ENCODE data around the gene BHMT2. TPM values are rescaled to one million over a fixed set of nuclear protein-coding genes. Genes with fewer than 3 reads are reported as not detected.

BHMT2 gene
- total and polyA plus RNA-seq, 2 of the 13 experiments (the other 11 are each of a cell fraction or from before 2014, with no cell fraction given) = 13.8 to 18.8 TPM

DNA sequence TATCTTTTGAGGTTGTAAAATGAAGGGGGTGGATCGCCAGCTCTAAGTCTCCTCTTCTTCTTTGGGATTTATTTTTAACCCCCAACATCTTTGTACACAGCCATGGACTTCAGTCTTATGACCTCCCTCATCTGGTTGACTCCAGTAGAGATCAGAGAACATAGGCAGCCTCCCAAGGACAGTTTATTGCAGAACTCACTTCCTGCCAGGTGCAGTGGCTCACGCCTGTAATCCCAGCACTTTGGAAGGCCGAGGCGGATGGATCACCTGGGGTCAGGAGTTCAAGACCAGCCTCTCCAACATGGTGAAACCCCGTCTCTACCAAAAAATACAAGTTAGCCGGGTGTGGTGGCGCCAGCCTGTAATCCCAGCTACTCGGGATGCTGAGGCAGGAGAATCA lies 39.2 kb downstream of the BHMT2 start (continued):
- no peak for TF ChIP-seq REL (CRISPR knock-in tag; conservative IDR thresholded peaks at IDR 0.05)
- no peak for TF ChIP-seq SMAD3 (CRISPR knock-in tag; IDR thresholded peaks at IDR 0.05)
- TF ChIP-seq BHLHE40 (IDR thresholded peaks at IDR 0.05; ENCODE audit: low read length) = no peak
- no peak for TF ChIP-seq ZNF670 (CRISPR knock-in tag; IDR thresholded peaks at IDR 0.05; ENCODE audit: borderline replicate concordance)
- no peak for TF ChIP-seq NPAS2 (CRISPR knock-in tag; IDR thresholded peaks at IDR 0.05; ENCODE audit: borderline replicate concordance)
- TF ChIP-seq, protein P1, sequence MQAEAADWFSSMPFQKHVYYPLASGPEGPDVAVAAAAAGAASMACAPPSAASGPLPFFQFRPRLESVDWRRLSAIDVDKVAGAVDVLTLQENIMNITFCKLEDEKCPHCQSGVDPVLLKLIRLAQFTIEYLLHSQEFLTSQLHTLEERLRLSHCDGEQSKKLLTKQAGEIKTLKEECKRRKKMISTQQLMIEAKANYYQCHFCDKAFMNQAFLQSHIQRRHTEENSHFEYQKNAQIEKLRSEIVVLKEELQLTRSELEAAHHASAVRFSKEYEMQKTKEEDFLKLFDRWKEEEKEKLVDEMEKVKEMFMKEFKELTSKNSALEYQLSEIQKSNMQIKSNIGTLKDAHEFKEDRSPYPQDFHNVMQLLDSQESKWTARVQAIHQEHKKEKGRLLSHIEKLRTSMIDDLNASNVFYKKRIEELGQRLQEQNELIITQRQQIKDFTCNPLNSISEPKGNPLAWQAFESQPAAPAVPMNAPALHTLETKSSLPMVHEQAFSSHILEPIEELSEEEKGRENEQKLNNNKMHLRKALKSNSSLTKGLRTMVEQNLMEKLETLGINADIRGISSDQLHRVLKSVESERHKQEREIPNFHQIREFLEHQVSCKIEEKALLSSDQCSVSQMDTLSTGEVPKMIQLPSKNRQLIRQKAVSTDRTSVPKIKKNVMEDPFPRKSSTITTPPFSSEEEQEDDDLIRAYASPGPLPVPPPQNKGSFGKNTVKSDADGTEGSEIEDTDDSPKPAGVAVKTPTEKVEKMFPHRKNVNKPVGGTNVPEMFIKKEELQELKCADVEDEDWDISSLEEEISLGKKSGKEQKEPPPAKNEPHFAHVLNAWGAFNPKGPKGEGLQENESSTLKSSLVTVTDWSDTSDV (CRISPR knock-in tag; IDR thresholded peaks at IDR 0.05) = no peak
- TF ChIP-seq ZNF160 (CRISPR knock-in tag; IDR thresholded peaks at IDR 0.05) = no peak
- no peak for TF ChIP-seq ZNF230 (CRISPR knock-in tag; IDR thresholded peaks at IDR 0.05)
- no peak for TF ChIP-seq TBX2 (CRISPR knock-in tag; IDR thresholded peaks at IDR 0.05; ENCODE audit: borderline replicate concordance)
- no peak; the same call in 1 of the 2 replicates for TF ChIP-seq TARDBP (CRISPR knock-in tag; IDR thresholded peaks at IDR 0.05)
- TF ChIP-seq, protein P2, sequence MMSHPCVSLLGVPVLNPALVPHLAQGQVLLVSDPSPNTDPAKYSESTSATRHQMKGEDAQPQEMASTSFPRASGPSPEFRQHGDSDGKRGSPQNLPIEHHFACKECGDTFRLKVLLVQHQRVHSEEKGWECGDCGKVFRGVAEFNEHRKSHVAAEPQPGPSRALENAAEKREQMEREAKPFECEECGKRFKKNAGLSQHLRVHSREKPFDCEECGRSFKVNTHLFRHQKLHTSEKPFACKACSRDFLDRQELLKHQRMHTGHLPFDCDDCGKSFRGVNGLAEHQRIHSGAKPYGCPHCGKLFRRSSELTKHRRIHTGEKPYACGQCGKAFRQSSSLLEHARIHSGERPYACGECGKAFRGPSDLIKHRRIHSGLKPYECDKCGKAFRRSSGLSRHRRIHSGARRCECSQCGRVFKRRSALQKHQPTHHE (CRISPR knock-in tag; IDR thresholded peaks at IDR 0.05; ENCODE audit: borderline replicate concordance) = no peak
- peak; percentile 47; the same call in 1 of the 2 replicates for TF ChIP-seq ERF (CRISPR knock-in tag; IDR thresholded peaks at IDR 0.05)
- no peak for TF ChIP-seq SP140L (CRISPR knock-in tag; IDR thresholded peaks at IDR 0.05; ENCODE audit: borderline replicate concordance)
- TF ChIP-seq HMG20A (CRISPR knock-in tag; IDR thresholded peaks at IDR 0.05; ENCODE audit: borderline replicate concordance) = peak; percentile 11; the same call in 1 of the 2 replicates
- TF ChIP-seq ZNF430 (CRISPR knock-in tag; IDR thresholded peaks at IDR 0.05) = no peak
- TF ChIP-seq, protein P3, sequence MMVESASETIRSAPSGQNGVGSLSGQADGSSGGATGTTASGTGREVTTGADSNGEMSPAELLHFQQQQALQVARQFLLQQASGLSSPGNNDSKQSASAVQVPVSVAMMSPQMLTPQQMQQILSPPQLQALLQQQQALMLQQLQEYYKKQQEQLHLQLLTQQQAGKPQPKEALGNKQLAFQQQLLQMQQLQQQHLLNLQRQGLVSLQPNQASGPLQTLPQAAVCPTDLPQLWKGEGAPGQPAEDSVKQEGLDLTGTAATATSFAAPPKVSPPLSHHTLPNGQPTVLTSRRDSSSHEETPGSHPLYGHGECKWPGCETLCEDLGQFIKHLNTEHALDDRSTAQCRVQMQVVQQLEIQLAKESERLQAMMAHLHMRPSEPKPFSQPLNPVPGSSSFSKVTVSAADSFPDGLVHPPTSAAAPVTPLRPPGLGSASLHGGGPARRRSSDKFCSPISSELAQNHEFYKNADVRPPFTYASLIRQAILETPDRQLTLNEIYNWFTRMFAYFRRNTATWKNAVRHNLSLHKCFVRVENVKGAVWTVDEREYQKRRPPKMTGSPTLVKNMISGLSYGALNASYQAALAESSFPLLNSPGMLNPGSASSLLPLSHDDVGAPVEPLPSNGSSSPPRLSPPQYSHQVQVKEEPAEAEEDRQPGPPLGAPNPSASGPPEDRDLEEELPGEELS (CRISPR knock-in tag; IDR thresholded peaks at IDR 0.05) = peak; percentile 37; the same call in 1 of the 2 replicates
- no peak for TF ChIP-seq SAFB2 (CRISPR knock-in tag; IDR thresholded peaks at IDR 0.05; ENCODE audit: borderline replicate concordance, low read depth)
- no peak for TF ChIP-seq MEIS2 (CRISPR knock-in tag; IDR thresholded peaks at IDR 0.05)
- peak; percentile 63 for TF ChIP-seq TCF7 (IDR thresholded peaks at IDR 0.05; ENCODE audit: low read depth)
- TF ChIP-seq ZNF747 (CRISPR knock-in tag; IDR thresholded peaks at IDR 0.05; ENCODE audit: borderline replicate concordance) = no peak
- TF ChIP-seq, protein P4, sequence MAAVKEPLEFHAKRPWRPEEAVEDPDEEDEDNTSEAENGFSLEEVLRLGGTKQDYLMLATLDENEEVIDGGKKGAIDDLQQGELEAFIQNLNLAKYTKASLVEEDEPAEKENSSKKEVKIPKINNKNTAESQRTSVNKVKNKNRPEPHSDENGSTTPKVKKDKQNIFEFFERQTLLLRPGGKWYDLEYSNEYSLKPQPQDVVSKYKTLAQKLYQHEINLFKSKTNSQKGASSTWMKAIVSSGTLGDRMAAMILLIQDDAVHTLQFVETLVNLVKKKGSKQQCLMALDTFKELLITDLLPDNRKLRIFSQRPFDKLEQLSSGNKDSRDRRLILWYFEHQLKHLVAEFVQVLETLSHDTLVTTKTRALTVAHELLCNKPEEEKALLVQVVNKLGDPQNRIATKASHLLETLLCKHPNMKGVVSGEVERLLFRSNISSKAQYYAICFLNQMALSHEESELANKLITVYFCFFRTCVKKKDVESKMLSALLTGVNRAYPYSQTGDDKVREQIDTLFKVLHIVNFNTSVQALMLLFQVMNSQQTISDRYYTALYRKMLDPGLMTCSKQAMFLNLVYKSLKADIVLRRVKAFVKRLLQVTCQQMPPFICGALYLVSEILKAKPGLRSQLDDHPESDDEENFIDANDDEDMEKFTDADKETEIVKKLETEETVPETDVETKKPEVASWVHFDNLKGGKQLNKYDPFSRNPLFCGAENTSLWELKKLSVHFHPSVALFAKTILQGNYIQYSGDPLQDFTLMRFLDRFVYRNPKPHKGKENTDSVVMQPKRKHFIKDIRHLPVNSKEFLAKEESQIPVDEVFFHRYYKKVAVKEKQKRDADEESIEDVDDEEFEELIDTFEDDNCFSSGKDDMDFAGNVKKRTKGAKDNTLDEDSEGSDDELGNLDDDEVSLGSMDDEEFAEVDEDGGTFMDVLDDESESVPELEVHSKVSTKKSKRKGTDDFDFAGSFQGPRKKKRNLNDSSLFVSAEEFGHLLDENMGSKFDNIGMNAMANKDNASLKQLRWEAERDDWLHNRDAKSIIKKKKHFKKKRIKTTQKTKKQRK (IDR thresholded peaks at IDR 0.05; ENCODE audit: low read length) = no peak
- no peak for TF ChIP-seq PPARG (CRISPR knock-in tag; conservative IDR thresholded peaks at IDR 0.05)
- no peak for TF ChIP-seq EED (CRISPR knock-in tag; IDR thresholded peaks at IDR 0.05)
